ENCODE results near the gene PATL1. TPM values are rescaled to one million over a fixed set of nuclear protein-coding genes. Genes with fewer than 3 reads are reported as not detected.
A peak's percentile ranks its signal among the peaks of the same experiment; 100 is the strongest.

Gene PATL1, protein sequence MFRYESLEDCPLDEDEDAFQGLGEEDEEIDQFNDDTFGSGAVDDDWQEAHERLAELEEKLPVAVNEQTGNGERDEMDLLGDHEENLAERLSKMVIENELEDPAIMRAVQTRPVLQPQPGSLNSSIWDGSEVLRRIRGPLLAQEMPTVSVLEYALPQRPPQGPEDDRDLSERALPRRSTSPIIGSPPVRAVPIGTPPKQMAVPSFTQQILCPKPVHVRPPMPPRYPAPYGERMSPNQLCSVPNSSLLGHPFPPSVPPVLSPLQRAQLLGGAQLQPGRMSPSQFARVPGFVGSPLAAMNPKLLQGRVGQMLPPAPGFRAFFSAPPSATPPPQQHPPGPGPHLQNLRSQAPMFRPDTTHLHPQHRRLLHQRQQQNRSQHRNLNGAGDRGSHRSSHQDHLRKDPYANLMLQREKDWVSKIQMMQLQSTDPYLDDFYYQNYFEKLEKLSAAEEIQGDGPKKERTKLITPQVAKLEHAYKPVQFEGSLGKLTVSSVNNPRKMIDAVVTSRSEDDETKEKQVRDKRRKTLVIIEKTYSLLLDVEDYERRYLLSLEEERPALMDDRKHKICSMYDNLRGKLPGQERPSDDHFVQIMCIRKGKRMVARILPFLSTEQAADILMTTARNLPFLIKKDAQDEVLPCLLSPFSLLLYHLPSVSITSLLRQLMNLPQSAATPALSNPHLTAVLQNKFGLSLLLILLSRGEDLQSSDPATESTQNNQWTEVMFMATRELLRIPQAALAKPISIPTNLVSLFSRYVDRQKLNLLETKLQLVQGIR
- total RNA-seq = 10 to 100 TPM; 19.0 to 29.9 (median 26.2) TPM

- Histone ChIP-seq H3K4me3 (peak within 1 kb of the TSS; percentile 90 to 97 (median 96)), H3K27ac (peak within 1 kb of the TSS; percentile 95 to 99 (median 97)), H3K27me3 (no peaks in the 10 kb centered on the region), H3K36me3 (peaks cover 0 to 24% of the 10 kb centered on the region in 2 donors), H3K4me1 (peaks cover 19 to 26% of the 10 kb centered on the region in 2 donors), H3K9me3 (no peaks in the 10 kb centered on the region)
- ATAC-seq (peak; percentile 93 to 97), DNase-seq (peak; percentile 100)
- TF ChIP-seq POLR2A (IDR thresholded peaks at IDR 0.05) (peak; percentile 90 to 94), CTCF (IDR thresholded peaks at IDR 0.05 in 4 of 5, conservative IDR thresholded peaks at IDR 0.05 in 1 of 5) (peak in 1 of 5 experiments; percentile 38)
- in situ Hi-C loops (cut with MboI; ENCODE audit: low sequenced_read_pairs in 4 of 4) = loop anchor here in 3 of 4 donors (5.0 to 10.0 kb wide), 3 partner anchors 52 to 132 kb away; partner anchors contain the start of gene OSBP (in 2 of the 3)
- intact Hi-C loops (cut with DNase I; ENCODE audit: low total_unique reads) = loop anchor here (1.0 to 5.0 kb wide), 6 partner anchors 53 to 1092 kb away; partner anchors contain the start of genes LPXN, STX3 and ZFP91
Observed at GRCh38 chr11:59668950-59669610, at the start of gene PATL1. TSS of gene PATL1 (minus strand) at chr11:59669037. CDS start at chr11:59668895, 142 bp downstream.

GRCh38 chr11:59716051-59716450, 47.2 kb upstream of the PATL1 start:
- in situ Hi-C loops (cut with MboI; ENCODE audit: low sequenced_read_pairs in 4 of 4) = loop anchor here in 1 of 4 donors (10.0 kb wide), 1 partner anchor 59 kb away; no protein-coding TSS in a partner anchor
- ATAC-seq (no peak), DNase-seq (no peak)
- no peaks in the 10 kb centered on the region for H3K4me1 ChIP-seq
- no peak overlapping the region for H3K4me3 ChIP-seq
- H3K9me3 ChIP-seq = no peaks in the 10 kb centered on the region
- TF ChIP-seq CTCF (IDR thresholded peaks at IDR 0.05 in 4 of 5, conservative IDR thresholded peaks at IDR 0.05 in 1 of 5) (no peak), POLR2A (IDR thresholded peaks at IDR 0.05) (no peak)
- peaks cover 0 to 2% (median 0%) of the 10 kb centered on the region in 3 donors for H3K27me3 ChIP-seq
- H3K36me3 ChIP-seq = no peaks in the 10 kb centered on the region
- intact Hi-C loops (cut with DNase I; ENCODE audit: low total_unique reads) = no loop called here
- H3K27ac ChIP-seq = no peak overlapping the region

GRCh38 chr11:59713745-59714144, 44.9 kb upstream of the PATL1 start, which contains the start of gene OR10V1:
TSS of gene OR10V1 (minus strand) at chr11:59713845. CDS start at chr11:59713845, 0 bp downstream.
- in situ Hi-C loops (cut with MboI; ENCODE audit: low sequenced_read_pairs in 4 of 4) (loop anchor here in 1 of 4 donors (10.0 kb wide), 1 partner anchor 61 kb away; no protein-coding TSS in a partner anchor), intact Hi-C loops (cut with DNase I; ENCODE audit: low total_unique reads) (no loop called here)
- TF ChIP-seq CTCF (IDR thresholded peaks at IDR 0.05 in 4 of 5, conservative IDR thresholded peaks at IDR 0.05 in 1 of 5) (no peak), POLR2A (IDR thresholded peaks at IDR 0.05) (no peak)
- Histone ChIP-seq H3K27ac (no peak within 1 kb of the TSS), H3K9me3 (no peaks in the 10 kb centered on the region), H3K36me3 (no peaks in the 10 kb centered on the region), H3K27me3 (peaks cover 0 to 2% (median 0%) of the 10 kb centered on the region in 3 donors), H3K4me1 (no peaks in the 10 kb centered on the region), H3K4me3 (no peak within 1 kb of the TSS)
- DNase-seq (no peak), ATAC-seq (no peak)

DNA sequence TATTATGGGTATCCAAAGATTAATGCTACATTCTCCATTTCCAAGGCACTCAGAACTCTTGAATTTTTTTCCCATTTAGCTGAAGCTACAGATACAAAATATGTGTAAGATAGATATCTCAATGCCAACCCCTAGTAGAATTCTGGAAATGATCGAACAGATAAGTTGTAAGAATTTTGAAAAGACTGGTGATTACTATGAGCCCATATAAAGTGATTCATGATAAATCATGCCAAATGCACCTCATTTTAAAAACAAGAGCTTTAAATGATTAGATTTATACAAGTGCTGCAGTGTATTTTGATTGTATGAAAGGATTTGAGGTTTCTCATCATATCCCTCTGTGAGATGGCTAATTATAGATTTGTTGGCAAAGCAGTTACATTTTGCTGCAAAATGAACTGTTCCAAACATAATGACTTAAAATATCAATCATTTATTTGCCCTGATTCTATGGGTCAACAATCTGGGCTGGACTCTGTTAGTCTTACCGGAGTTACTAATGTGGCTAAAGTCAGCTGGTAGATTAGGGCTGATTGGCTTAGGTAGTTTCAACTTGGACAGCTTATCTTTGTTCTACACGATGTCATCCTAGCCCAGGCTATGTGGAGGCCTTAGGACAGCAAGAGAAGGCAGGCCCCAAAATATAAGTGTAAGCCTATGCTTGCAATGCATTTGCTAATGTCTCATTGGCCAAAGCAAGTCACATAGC, 41.5 kb upstream of the PATL1 start:
- TF ChIP-seq POLR2A (IDR thresholded peaks at IDR 0.05) (no peak), CTCF (IDR thresholded peaks at IDR 0.05 in 4 of 5, conservative IDR thresholded peaks at IDR 0.05 in 1 of 5) (no peak)
- Histone ChIP-seq H3K9me3 (no peaks in the 10 kb centered on the region), H3K36me3 (no peaks in the 10 kb centered on the region), H3K4me1 (no peaks in the 10 kb centered on the region), H3K4me3 (no peak overlapping the region), H3K27me3 (peaks cover 0 to 2% (median 0%) of the 10 kb centered on the region in 3 donors), H3K27ac (no peak overlapping the region)
- intact Hi-C loops (cut with DNase I; ENCODE audit: low total_unique reads) = no loop called here
- no peak for DNase-seq
- in situ Hi-C loops (cut with MboI; ENCODE audit: low sequenced_read_pairs in 4 of 4) = loop anchor here in 1 of 4 donors (10.0 kb wide), 1 partner anchor 65 kb away; no protein-coding TSS in a partner anchor
- no peak for ATAC-seq
